Endothelial cell of umbilical vein (primary cell): ENCODE data around the gene PPP1R15B. TPM values are rescaled to one million over a fixed set of nuclear protein-coding genes. Genes with fewer than 3 reads are reported as not detected.

Experiments used
- BruUV-seq: library from RNA; stranded (reverse); fragments of 400-500 nt; replicated peaks from 2 replicates; lab custom pipeline; 2021; lab: Mats Ljungman, UMichigan
- CTCF ChIA-PET: fragments of 300-600, 350-600 bp; sonication (Branson Sonifier 250); formaldehyde crosslinking; loops from one replicate; lab custom pipeline; 2021; ENCODE audit warnings: antibody characterized with exemption, inconsistent platforms; lab: Charles Lee
- POLR2A ChIA-PET: fragments of 300-600, 350-600 bp; sonication (Branson Sonifier 250); formaldehyde crosslinking; loops from one replicate; lab custom pipeline; 2021; ENCODE audit warnings: antibody characterized with exemption, inconsistent platforms; lab: Charles Lee
- DNase-seq: peaks from one replicate; pipeline ENCODE4 v3.0.0-alpha.2; 2011; ENCODE audit warnings: low read depth, low spot score
- FAIRE-seq: peaks from 2 replicates; lab custom pipeline; 2011; peaks lifted over from hg19 to GRCh38; lab: Jason Lieb, UNC
- H2AFZ ChIP-seq: 2 replicates; pipeline ENCODE4 v1.6.0; 2012; ENCODE audit warnings: low read depth, low read length, control low read depth, inconsistent platforms
- H3K27ac ChIP-seq: 2 replicates; pipeline ENCODE4 v1.5.1; 2011; ENCODE audit warnings: low read depth, mild to moderate bottlenecking, control low read depth, low read length, moderate library complexity; ENCODE audit not compliant: insufficient read depth
- H3K27me3 ChIP-seq, 2 experiments: 2 replicates each; pipeline versions ENCODE4 v1.6.0 to v1.6.1; 2011; ENCODE audit warnings: low read length in 2 of 2, mixed read lengths in 1 of 2; ENCODE audit not compliant: control insufficient read depth in 2 of 2, insufficient read depth in 2 of 2
- H3K36me3 ChIP-seq, 2 experiments: 2 replicates in 1 of 2; 3 replicates in 1 of 2; pipeline ENCODE4 v1.5.1; 2011; ENCODE audit warnings: low read length in 2 of 2, mild to moderate bottlenecking in 1 of 2, moderate library complexity in 1 of 2; ENCODE audit not compliant: control insufficient read depth in 2 of 2, insufficient read depth in 2 of 2; ENCODE audit errors: extremely low read depth in 1 of 2
- H3K4me1 ChIP-seq: 3 replicates; pipeline ENCODE4 v1.5.1; 2011; ENCODE audit warnings: mild to moderate bottlenecking, low read length; ENCODE audit not compliant: control insufficient read depth, insufficient read depth; ENCODE audit errors: extremely low read depth
- H3K4me2 ChIP-seq: 2 replicates; pipeline ENCODE4 v1.6.1; 2011; ENCODE audit warnings: low read length, control low read depth, mixed read lengths; ENCODE audit not compliant: insufficient read depth
- H3K4me3 ChIP-seq, 3 experiments: fragments of 200-600 bp in 1 of 3; sonication (generic), shearing (Covaris generic) in 1 of 3; replicated peaks in 1 of 3; 2 replicates each; pipeline ENCODE4 v1.5.1; 2011 to 2016; ENCODE audit warnings: control low read depth in 3 of 3, low read length in 3 of 3, mild to moderate bottlenecking in 2 of 3, inconsistent platforms in 1 of 3, low read depth in 1 of 3, moderate library complexity in 1 of 3; ENCODE audit not compliant: insufficient read depth in 1 of 3
- H3K79me2 ChIP-seq: 2 replicates; pipeline ENCODE4 v1.6.0; 2012; ENCODE audit warnings: low read length, inconsistent platforms; ENCODE audit not compliant: control insufficient read depth, insufficient read depth
- H3K9ac ChIP-seq: replicated peaks from 2 replicates; pipeline ENCODE3; 2011; ENCODE audit warnings: low read length, control low read depth; ENCODE audit not compliant: insufficient read depth; ENCODE audit errors: extremely low read depth
- H3K9me1 ChIP-seq: replicated peaks from 3 replicates; pipeline ENCODE4 v1.6.0; 2011; ENCODE audit warnings: mild to moderate bottlenecking, low read length; ENCODE audit not compliant: control insufficient read depth, insufficient read depth; ENCODE audit errors: extremely low read depth
- H3K9me3 ChIP-seq: replicated peaks from 2 replicates; pipeline ENCODE4 v1.5.1; 2012; ENCODE audit warnings: low read length, inconsistent platforms; ENCODE audit not compliant: control insufficient read depth, insufficient read depth
- H4K20me1 ChIP-seq: replicated peaks from 2 replicates; pipeline ENCODE3; 2011; ENCODE audit warnings: mild to moderate bottlenecking, low read length; ENCODE audit not compliant: control insufficient read depth, insufficient read depth; ENCODE audit errors: extremely low read depth
- CTCF ChIP-seq, 2 donors: IDR thresholded peaks; 1 replicate in 1 of 2; 2 replicates in 1 of 2; pipeline ENCODE4 v1.5.1; 2011; ENCODE audit warnings: low read length in 2 of 2, mild to moderate bottlenecking in 2 of 2, moderate library complexity in 2 of 2, control low read depth in 1 of 2, inconsistent platforms in 1 of 2, low read depth in 1 of 2; ENCODE audit not compliant: insufficient read depth in 1 of 2; ENCODE audit errors: extremely low read depth in 1 of 2
- EZH2 ChIP-seq: IDR thresholded peaks from 2 replicates; pipeline ENCODE4 v1.6.1; 2012; ENCODE audit warnings: borderline replicate concordance, low read depth, mild to moderate bottlenecking, moderate library complexity, low read length, inconsistent platforms; ENCODE audit not compliant: severe bottlenecking
- FOS ChIP-seq: IDR thresholded peaks from 2 replicates; pipeline ENCODE4 v1.6.1; 2011; ENCODE audit warnings: mild to moderate bottlenecking, low read length, moderate library complexity, borderline replicate concordance; ENCODE audit not compliant: insufficient read depth
- GATA2 ChIP-seq: IDR thresholded peaks from 2 replicates; pipeline ENCODE4 v1.7.0; 2011; ENCODE audit warnings: low read depth, mild to moderate bottlenecking, moderate library complexity, mixed read lengths, low read length; ENCODE audit not compliant: insufficient read length, insufficient read depth
- JUN ChIP-seq: IDR thresholded peaks from 2 replicates; pipeline ENCODE4 v1.6.1; 2011; ENCODE audit warnings: borderline replicate concordance, low read depth; ENCODE audit not compliant: insufficient read length, insufficient read depth
- MAX ChIP-seq: IDR thresholded peaks from 2 replicates; pipeline ENCODE4 v1.6.1; 2011; ENCODE audit not compliant: insufficient read depth, insufficient read length
- MYC ChIP-seq: IDR thresholded peaks from one replicate; pipeline ENCODE4 v1.6.1; 2011; ENCODE audit warnings: mild to moderate bottlenecking, low read depth, low read length
- POLR2A ChIP-seq: IDR thresholded peaks from 2 replicates; pipeline ENCODE4 v1.6.1; 2012; ENCODE audit warnings: low read depth, mild to moderate bottlenecking, control low read depth, low read length
- POLR2AphosphoS5 ChIP-seq: IDR thresholded peaks from 2 replicates; pipeline ENCODE4 v1.6.1; 2012; ENCODE audit warnings: low read depth, mild to moderate bottlenecking, control low read depth, low read length, moderate library complexity; ENCODE audit not compliant: insufficient read depth
- dilution Hi-C: fragments of 300-500 bp; cut with MboI; formaldehyde crosslinking; loops from one replicate; pipeline ENCODE4 v1.15.0; 2019; ENCODE audit warnings: low sequenced_read_pairs; ENCODE audit not compliant: extremely low pct_ligation_motif_present
- intact Hi-C: fragments of 100-400 bp; cut with micrococcal nuclease; formaldehyde crosslinking; loops from one replicate; pipeline ENCODE4 v1.10.0; 2022
- polyA plus RNA-seq, 4 experiments: library from polyadenylated mRNA; depleted of rRNA in 3 of 4; stranded (reverse) in 3 of 4; unstranded in 1 of 4; fragments of >200 nt; gene quantifications; 2 replicates each; pipeline versions ENCODE4 v1.2.1 to v1.2.3, GENCODE V29; 2011 to 2012; ENCODE audit warnings: missing spikeins in 1 of 4
- total RNA-seq: library from RNA; stranded (reverse); gene quantifications from 2 replicates; pipeline ENCODE4 v1.2.3, GENCODE V29; 2021

PPP1R15B gene
- total and polyA plus RNA-seq, 2 donors (not counting 3 experiments of a cell fraction or from before 2014, with no cell fraction given), result 16.8 to 39.8 TPM

GRCh38 chr1:204420039-204421004, 8.7 kb upstream of the PPP1R15B start:
- H3K36me3 ChIP-seq, result peaks cover 0 to 20% of the 10 kb centered on the region in 2 experiments
- H3K79me2 ChIP-seq, result no peaks in the 10 kb centered on the region
- no peaks in the 10 kb centered on the region for H3K27me3 ChIP-seq
- H3K27ac ChIP-seq, result no peak overlapping the region
- H3K4me1 ChIP-seq, result peaks cover 26% of the 10 kb centered on the region
- no peak overlapping the region for H3K4me2 ChIP-seq
- H3K4me3 ChIP-seq, result no peak overlapping the region
- dilution Hi-C loops (no loop called here), intact Hi-C loops (no loop called here)
- DNase-seq (no peak), FAIRE-seq (no peak)
- no peaks in the 10 kb centered on the region for H4K20me1 ChIP-seq
- no peak overlapping the region for H2AFZ ChIP-seq
- no peaks in the 10 kb centered on the region for H3K9me1 ChIP-seq
- H3K9me3 ChIP-seq, result no peaks in the 10 kb centered on the region
- BruUV-seq, result no TSS peak
- TF ChIP-seq FOS (no peak), POLR2AphosphoS5 (no peak), MYC (no peak), CTCF (IDR thresholded peaks at IDR 0.05; ENCODE audit: extremely low read depth in 1 of 2, insufficient read depth in 1 of 2, low read depth in 1 of 2, low read length in 2 of 2) (no peak), POLR2A (no peak), MAX (no peak), JUN (no peak), GATA2 (no peak), EZH2 (no peak)
- CTCF ChIA-PET, result interaction anchor here (1.4 to 1.7 kb wide), 2 partner anchors 11 to 22 kb away, joined by 3 to 7 read pairs; no protein-coding TSS in a partner anchor
- H3K9ac ChIP-seq, result no peak overlapping the region
- POLR2A ChIA-PET, result no interaction called here
